GM18519 (cell line): ENCODE data around the gene ATP5PO.
A peak's percentile ranks its signal among the peaks of the same experiment; 100 is the strongest.

Experiments
- ATAC-seq: cut with Tn5 transposase; IDR thresholded peaks from one replicate; pipeline ENCODE4 v1.9.1; 2021; ENCODE audit warnings: mild to moderate bottlenecking, moderate library complexity; ENCODE audit not compliant: unreplicated experiment, low FRiP score

The ATP5PO gene

GRCh38 chr21:33915368-33916199, at the start of gene ATP5PO:
ATP5PO (minus strand) TSS chr21:33915804; CDS start chr21:33915763, 41 bp downstream.
- ATAC-seq = peak; percentile 93

- no peak for ATAC-seq
Measured at GRCh38 chr21:33964706-33965325, 49.2 kb upstream of the ATP5PO start.

- no peak for ATAC-seq
Measured at GRCh38 chr21:33963848-33964555, 48.4 kb upstream of the ATP5PO start.

- ATAC-seq = no peak
Measured at GRCh38 chr21:33962290-33962689, 46.7 kb upstream of the ATP5PO start.

DNA sequence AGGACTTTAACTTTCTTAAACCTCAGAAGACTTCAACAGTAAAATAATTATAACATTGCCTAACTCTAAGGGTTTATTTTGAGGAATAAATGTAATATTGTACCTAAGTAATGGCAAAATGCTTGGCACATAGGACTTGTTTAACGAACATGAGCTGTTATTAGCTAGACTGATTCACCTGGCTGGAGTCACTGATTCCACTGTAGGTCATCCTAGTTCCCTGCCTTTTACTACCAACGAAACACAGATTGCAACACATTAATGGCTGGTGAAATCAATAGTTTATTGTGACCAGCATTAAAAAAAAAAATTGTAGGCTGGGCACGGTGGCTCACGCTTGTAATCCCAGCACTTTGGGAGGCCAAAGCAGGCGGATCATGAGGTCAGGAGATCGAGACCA, 45.5 kb upstream of the ATP5PO start:
- ATAC-seq = no peak

DNA sequence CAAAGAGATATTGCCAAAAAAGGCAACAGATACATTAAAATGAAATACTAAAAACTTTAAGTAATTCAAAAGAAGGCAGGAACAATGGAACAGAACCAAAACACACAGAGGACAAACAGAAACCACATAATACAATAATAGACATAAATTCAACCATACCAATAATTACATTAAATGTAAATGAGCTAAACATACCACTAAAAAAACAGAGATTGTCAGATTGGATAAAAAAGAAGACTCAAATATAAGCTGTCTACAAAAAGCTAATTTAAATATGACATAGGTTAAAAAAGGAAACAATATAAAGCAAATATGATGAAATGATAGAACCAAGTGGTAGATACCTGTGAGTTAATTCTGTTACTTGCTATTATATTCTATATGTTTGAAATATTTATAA, 44.1 kb upstream of the ATP5PO start:
- no peak for ATAC-seq

DNA sequence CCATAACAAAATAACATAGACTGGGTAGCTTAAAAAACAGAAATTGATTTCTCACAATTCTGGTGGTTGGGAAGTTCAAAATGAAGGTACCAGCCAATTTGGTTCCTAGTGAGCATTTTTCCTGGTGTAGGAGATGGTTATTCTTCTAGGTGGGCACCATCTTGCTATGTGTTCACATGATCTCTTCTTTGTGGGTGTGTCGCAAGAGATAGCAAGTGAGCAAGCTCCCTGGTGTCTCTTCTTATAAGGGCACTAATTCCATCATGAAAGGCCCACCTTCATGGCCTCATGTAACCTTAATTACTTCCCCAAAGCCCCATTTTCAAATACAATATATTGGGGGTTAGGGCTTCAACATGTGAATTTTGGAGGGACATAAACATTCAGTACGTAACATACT, 38.8 kb upstream of the ATP5PO start:
- no peak for ATAC-seq

DNA sequence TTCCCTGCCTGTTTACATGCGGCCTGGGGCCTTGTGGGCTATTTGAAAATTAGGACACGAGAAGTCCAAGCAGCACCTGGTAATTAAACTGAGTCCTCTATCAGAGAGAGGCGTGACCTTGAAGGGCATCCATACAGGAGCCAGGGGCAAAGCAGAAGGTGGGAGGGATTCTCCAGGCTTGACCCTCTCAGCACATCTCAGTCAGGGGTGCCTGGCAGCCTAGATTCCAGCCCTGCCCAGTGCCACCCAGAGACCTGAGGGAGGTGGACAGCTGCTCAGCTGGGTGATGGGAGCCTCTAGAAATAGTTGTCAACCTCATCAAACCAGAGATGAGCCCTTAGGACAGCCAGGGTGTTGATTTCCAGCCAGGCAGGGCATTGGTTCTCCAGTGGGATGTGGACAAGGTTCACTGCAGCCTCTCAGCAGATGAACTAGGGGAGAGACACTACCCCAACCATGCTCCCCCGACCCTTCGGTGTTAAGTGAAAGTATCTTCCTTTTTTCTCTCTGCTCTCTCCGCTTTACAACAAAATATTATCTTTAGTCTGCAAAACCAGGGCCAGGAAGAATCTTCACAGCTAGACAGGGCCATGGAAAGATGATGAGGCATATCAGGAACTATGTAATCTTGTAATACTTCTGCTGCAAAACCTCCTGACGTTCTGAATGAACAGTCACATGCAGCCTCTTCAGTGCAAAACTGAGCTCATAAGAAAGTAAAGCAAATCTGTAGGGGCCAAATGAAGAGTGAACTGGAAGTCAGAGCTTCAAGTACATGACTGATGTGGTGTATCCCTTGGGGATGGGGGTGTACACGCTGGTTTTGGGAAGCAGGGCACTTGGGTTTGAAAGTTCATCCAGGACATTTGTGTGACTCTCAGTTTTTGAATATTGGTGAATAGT, 35.9 kb upstream of the ATP5PO start:
- ATAC-seq = no peak

- ATAC-seq = no peak
Measured at GRCh38 chr21:33950431-33951079, 35.0 kb upstream of the ATP5PO start.

GRCh38 chr21:33949516-33950430, 34.2 kb upstream of the ATP5PO start:
- ATAC-seq = no peak

- no peak for ATAC-seq
Measured at GRCh38 chr21:33948951-33949444, 33.4 kb upstream of the ATP5PO start.

DNA sequence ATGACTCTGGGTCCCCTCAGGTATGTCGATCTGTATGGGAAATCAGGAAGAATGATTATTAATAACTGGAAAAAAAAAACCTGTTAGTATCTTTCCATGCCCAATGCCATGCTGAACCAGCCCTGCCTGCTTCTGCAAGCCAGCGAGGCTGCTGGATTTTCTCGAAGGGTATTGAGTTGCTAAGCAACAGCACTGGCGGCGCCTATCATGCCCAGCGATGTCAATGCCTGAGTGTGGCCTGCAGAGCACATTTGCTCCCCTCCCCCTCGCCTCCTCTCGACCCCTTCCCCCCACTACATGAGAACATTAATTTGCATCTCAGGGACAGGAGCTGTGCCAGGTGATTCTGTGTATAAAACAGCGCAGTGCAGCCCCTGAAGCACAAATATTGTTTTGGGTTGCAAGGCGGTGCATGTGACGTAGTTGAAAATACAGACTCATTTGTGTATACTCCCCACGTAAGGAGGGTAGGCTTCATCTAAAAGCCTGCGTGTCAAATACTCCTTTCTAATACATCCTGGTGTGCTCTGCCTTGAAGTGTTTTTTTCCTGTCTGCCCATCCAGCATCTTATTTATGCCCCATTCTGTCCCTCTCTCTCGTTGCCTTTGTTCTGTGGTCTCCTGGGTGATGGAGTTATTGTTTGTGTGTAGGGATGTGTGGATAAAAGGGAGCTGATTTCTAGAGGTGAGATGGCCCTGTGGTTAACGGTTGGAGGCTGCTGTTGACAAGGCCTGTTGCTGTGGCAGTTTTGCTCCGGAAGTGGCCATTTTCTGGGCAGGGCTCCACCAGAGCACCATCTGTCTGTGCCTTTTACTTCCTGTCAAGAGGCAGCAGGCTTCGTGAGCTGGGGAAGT, 32.7 kb upstream of the ATP5PO start:
- ATAC-seq = no peak

GRCh38 chr21:33947451-33948095, 32.0 kb upstream of the ATP5PO start:
- ATAC-seq = no peak

DNA sequence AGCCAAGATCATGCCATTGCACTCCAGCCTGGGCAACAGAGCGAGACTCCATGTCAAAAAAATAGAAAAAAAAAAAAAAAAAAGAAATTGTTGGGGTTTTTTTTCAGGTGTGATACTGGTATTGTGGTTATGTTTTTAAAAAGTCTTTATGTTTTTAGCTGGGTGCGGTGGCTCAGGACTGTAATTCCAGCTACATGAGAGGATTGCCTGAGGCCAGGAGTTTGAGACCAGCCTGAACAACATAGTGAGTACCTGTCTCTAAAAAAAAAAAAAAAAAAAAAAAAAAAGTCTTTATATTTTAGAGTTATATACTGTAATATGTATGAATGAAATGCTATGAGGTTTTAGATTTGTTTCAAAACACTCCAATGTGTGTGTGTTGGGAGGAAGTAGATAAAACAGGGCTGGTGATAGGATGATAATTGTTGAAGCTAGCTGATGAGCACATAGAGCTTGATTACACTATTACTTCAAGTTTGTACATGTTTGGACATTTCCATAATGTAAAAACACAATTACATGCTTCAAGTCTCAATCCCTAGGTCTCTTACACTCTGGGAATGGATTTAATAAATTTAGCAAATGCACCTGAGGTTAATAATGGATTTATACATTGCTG, 30.2 kb upstream of the ATP5PO start:
- ATAC-seq = no peak

- no peak for ATAC-seq
Measured at GRCh38 chr21:33944185-33944763, 28.7 kb upstream of the ATP5PO start.

DNA sequence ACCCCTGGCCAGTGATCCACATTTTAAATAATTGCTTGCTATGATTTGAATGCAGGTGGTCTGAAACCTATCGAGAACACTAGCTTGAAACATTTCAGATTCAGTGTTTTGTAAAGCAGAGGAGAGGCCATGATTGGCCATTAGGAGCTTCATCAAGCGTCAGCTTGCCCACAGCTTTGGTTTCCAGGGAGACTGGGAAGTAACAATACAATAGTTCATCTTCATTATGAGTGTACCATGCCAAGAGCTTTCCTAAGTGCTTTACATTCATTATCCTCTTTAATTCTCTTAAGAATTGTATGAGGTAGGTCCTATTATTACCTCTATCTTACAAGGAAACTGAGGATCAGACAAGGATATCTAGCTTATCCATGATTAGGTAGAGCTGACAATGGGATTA, 27.7 kb upstream of the ATP5PO start:
- ATAC-seq = no peak

DNA sequence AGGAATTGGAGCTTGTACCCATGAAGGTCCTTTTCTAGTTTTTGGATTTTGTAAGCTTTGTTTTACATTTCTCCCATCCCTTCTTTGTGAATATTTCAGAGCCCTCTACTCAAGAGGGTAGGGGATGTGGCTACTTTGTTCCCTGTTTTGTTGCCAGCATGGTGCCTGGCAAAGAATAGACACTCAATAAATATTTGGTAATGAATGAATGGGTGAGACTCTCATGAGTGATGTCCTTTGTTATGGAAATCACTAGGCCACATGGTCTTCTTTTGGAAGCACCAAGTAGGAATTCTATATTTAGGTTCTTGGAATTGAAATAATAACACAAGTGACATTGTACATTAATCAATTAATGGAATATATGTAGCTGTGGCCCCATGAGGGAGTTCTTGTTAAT, 26.8 kb upstream of the ATP5PO start:
- no peak for ATAC-seq
